ENCODE measurements around the gene CDR2L.

The CDR2L gene

GRCh38 chr17:74971069-74971841, 16.2 kb upstream of the CDR2L start:
- no peaks in the 10 kb centered on the region for H4K20me1 ChIP-seq (ENCODE audit: insufficient read depth, low read length)
- H3K36me3 ChIP-seq (replicated peaks; ENCODE audit: insufficient read depth, low read length): no peaks in the 10 kb centered on the region
- H3K9me3 ChIP-seq (replicated peaks; ENCODE audit: insufficient read depth, low read length): no peaks in the 10 kb centered on the region
- no peak for DNase-seq
- H3K4me2 ChIP-seq (ENCODE audit: low read depth, low read length): no peak overlapping the region
- H3K27ac ChIP-seq (ENCODE audit: low read length): no peak overlapping the region
- H3K27me3 ChIP-seq (replicated peaks; ENCODE audit: insufficient read depth, low read length): peaks cover 46% of the 10 kb centered on the region
- H3F3A ChIP-seq (ENCODE audit: insufficient read depth, low read length): no peaks in the 10 kb centered on the region
- no peak overlapping the region for H3K4me3 ChIP-seq (ENCODE audit: low read length)
- no peak for TF ChIP-seq CTCF (IDR thresholded peaks at IDR 0.05; ENCODE audit: low read length)
- no peaks in the 10 kb centered on the region for H3K9me2 ChIP-seq (replicated peaks; ENCODE audit: insufficient read depth, low read length)
- no peaks in the 10 kb centered on the region; the same call in 1 of the 2 replicates for H3K4me1 ChIP-seq (ENCODE audit: low read length)
- H3K79me2 ChIP-seq (ENCODE audit: low read length): no peaks in the 10 kb centered on the region
- H3K9ac ChIP-seq (ENCODE audit: low read length): no peak overlapping the region
- H2AFZ ChIP-seq (ENCODE audit: low read length): no peak overlapping the region

- H4K20me1 ChIP-seq (ENCODE audit: insufficient read depth, low read length): no peaks in the 10 kb centered on the region
- no peak overlapping the region for H3K4me2 ChIP-seq (ENCODE audit: low read depth, low read length)
- no peak overlapping the region for H3K9ac ChIP-seq (ENCODE audit: low read length)
- no peaks in the 10 kb centered on the region for H3K9me2 ChIP-seq (replicated peaks; ENCODE audit: insufficient read depth, low read length)
- no peak for DNase-seq
- no peaks in the 10 kb centered on the region for H3F3A ChIP-seq (ENCODE audit: insufficient read depth, low read length)
- H2AFZ ChIP-seq (ENCODE audit: low read length): no peak overlapping the region
- H3K27me3 ChIP-seq (replicated peaks; ENCODE audit: insufficient read depth, low read length): peaks cover 47% of the 10 kb centered on the region
- no peaks in the 10 kb centered on the region; the same call in 1 of the 2 replicates for H3K4me1 ChIP-seq (ENCODE audit: low read length)
- H3K4me3 ChIP-seq (ENCODE audit: low read length): no peak overlapping the region
- H3K27ac ChIP-seq (ENCODE audit: low read length): no peak overlapping the region
- no peaks in the 10 kb centered on the region for H3K9me3 ChIP-seq (replicated peaks; ENCODE audit: insufficient read depth, low read length)
- no peaks in the 10 kb centered on the region for H3K36me3 ChIP-seq (replicated peaks; ENCODE audit: insufficient read depth, low read length)
- TF ChIP-seq EZH2 (optimal IDR thresholded peaks at IDR 0.05; ENCODE audit: low read depth, low read length) (no peak), EZH2phosphoT487 (IDR thresholded peaks at IDR 0.05; ENCODE audit: low read length) (no peak), CTCF (IDR thresholded peaks at IDR 0.05; ENCODE audit: low read length) (no peak)
- H3K79me2 ChIP-seq (ENCODE audit: low read length): no peaks in the 10 kb centered on the region
Measured at GRCh38 chr17:74971842-74972106, 15.7 kb upstream of the CDR2L start.

GRCh38 chr17:74972107-74972972, 15.1 kb upstream of the CDR2L start, which contains the start of gene HID1:
Gene HID1, minus strand, starts transcription at chr17:74972759. Its CDS starts 103 bp downstream, at chr17:74972656.
- Histone ChIP-seq H3K9me2 (replicated peaks; ENCODE audit: insufficient read depth, low read length) (no peaks in the 10 kb centered on the region), H3K4me2 (ENCODE audit: low read depth, low read length) (peak within 1 kb of the TSS; percentile 85), H3K9me3 (replicated peaks; ENCODE audit: insufficient read depth, low read length) (no peaks in the 10 kb centered on the region), H4K20me1 (ENCODE audit: insufficient read depth, low read length) (no peaks in the 10 kb centered on the region), H3F3A (ENCODE audit: insufficient read depth, low read length) (no peaks in the 10 kb centered on the region), H3K79me2 (ENCODE audit: low read length) (no peaks in the 10 kb centered on the region), H3K9ac (ENCODE audit: low read length) (no peak within 1 kb of the TSS; the same call in 1 of the 2 replicates), H2AFZ (ENCODE audit: low read length) (peak within 1 kb of the TSS; percentile 51), H3K27ac (ENCODE audit: low read length) (no peak within 1 kb of the TSS), H3K36me3 (replicated peaks; ENCODE audit: insufficient read depth, low read length) (no peaks in the 10 kb centered on the region), H3K27me3 (replicated peaks; ENCODE audit: insufficient read depth, low read length) (peaks cover 49% of the 10 kb centered on the region), H3K4me3 (ENCODE audit: low read length) (peak within 1 kb of the TSS; percentile 58), H3K4me1 (ENCODE audit: low read length) (no peaks in the 10 kb centered on the region; the same call in 1 of the 2 replicates)
- TF ChIP-seq CTCF (IDR thresholded peaks at IDR 0.05; ENCODE audit: low read length): no peak
- TF ChIP-seq EZH2 (optimal IDR thresholded peaks at IDR 0.05; ENCODE audit: low read depth, low read length): no peak
- no peak for TF ChIP-seq EZH2phosphoT487 (IDR thresholded peaks at IDR 0.05; ENCODE audit: low read length)
- DNase-seq: peak; percentile 71
